ELR (cell line): ENCODE measurements around the gene SOX8.
"Not testable (repeated sequence)": the region's sequence is repeated elsewhere in the genome, so short reads cannot be mapped to it uniquely, and the experiment has no call there.

Experiments used
- DNase-seq: peaks from one replicate; pipeline ENCODE4 v3.0.0-alpha.2; 2015; ENCODE audit warnings: low read depth

The SOX8 gene

GRCh38 chr16:955766-956165 lies 25.8 kb upstream of the SOX8 start:
- DNase-seq: not testable (repeated sequence)

GRCh38 chr16:959232-960040 lies 22.1 kb upstream of the SOX8 start:
- no peak for DNase-seq

GRCh38 chr16:962366-962765 lies 19.2 kb upstream of the SOX8 start:
- no peak for DNase-seq

GRCh38 chr16:962901-963814 lies 18.4 kb upstream of the SOX8 start:
- DNase-seq: no peak

- DNase-seq: no peak
Observed at GRCh38 chr16:963913-964312, 17.7 kb upstream of the SOX8 start.

- no peak for DNase-seq
Observed at GRCh38 chr16:964356-965035, 17.1 kb upstream of the SOX8 start.

GRCh38 chr16:965036-965395 lies 16.6 kb upstream of the SOX8 start:
- no peak for DNase-seq

GRCh38 chr16:965487-965886 lies 16.1 kb upstream of the SOX8 start:
- no peak for DNase-seq

GRCh38 chr16:966035-966434 lies 15.5 kb upstream of the SOX8 start:
- no peak for DNase-seq

GRCh38 chr16:966505-966904 lies 15.1 kb upstream of the SOX8 start:
- DNase-seq: no peak

- DNase-seq: no peak
Observed at GRCh38 chr16:967077-967541, 14.5 kb upstream of the SOX8 start.

GRCh38 chr16:967546-968295 lies 13.8 kb upstream of the SOX8 start:
- DNase-seq: no peak

- DNase-seq: no peak
Observed at GRCh38 chr16:968620-969019, 12.9 kb upstream of the SOX8 start.

GRCh38 chr16:969508-970385 lies 11.8 kb upstream of the SOX8 start:
- DNase-seq: no peak

- DNase-seq: no peak
Observed at GRCh38 chr16:970386-970765, 11.2 kb upstream of the SOX8 start.

GRCh38 chr16:970766-971581 lies 10.6 kb upstream of the SOX8 start, which contains the start of gene LMF1:
Gene LMF1, minus strand, starts transcription at chr16:970984. Its CDS starts 4 bp downstream, at chr16:970980.
- peak; percentile 65 for DNase-seq

GRCh38 chr16:971582-971905 lies 10.0 kb upstream of the SOX8 start:
- DNase-seq: no peak

GRCh38 chr16:971981-972315 lies 9.6 kb upstream of the SOX8 start:
- no peak for DNase-seq

GRCh38 chr16:972316-973002 lies 9.1 kb upstream of the SOX8 start:
- DNase-seq: no peak

- DNase-seq: no peak
Observed at GRCh38 chr16:973366-973765, 8.2 kb upstream of the SOX8 start.
